H1 (cell line): Measurements from ENCODE around the gene RALGAPA1. TPM values are rescaled to one million over a fixed set of nuclear protein-coding genes. Genes with fewer than 3 reads are reported as not detected.

Experiments
- GTF2F1 ChIP-seq: IDR thresholded peaks from 2 replicates; pipeline ENCODE4 v1.6.1; 2012; ENCODE audit warnings: low read depth, low read length, improper control_type of control experiment, borderline replicate concordance
- RBBP5 ChIP-seq: IDR thresholded peaks from 2 replicates; pipeline ENCODE4 v1.7.1; 2012; ENCODE audit warnings: low read depth, mild to moderate bottlenecking, inconsistent platforms, low read length, moderate library complexity, borderline replicate concordance
- RFX5 ChIP-seq: IDR thresholded peaks from 2 replicates; pipeline ENCODE4 v1.6.1; 2011; ENCODE audit warnings: low read depth, low read length, improper control_type of control experiment, borderline replicate concordance
- SIX5 ChIP-seq: IDR thresholded peaks from 2 replicates; pipeline ENCODE4 v1.6.1; 2011; ENCODE audit warnings: mild to moderate bottlenecking, low read depth, low read length
- SRF ChIP-seq: IDR thresholded peaks from 2 replicates; pipeline ENCODE4 v1.6.1; 2011; ENCODE audit warnings: mild to moderate bottlenecking, low read depth, low read length, moderate library complexity
- YY1 ChIP-seq: IDR thresholded peaks from 2 replicates; pipeline ENCODE4 v1.6.1; 2011; ENCODE audit warnings: low read depth, mild to moderate bottlenecking, low read length
- polyA plus RNA-seq, 7 experiments: library from polyadenylated mRNA; depleted of rRNA in 3 of 7; stranded (reverse) in 5 of 7; unstranded in 2 of 7; fragments of >200 nt in 5 of 7; fragments of 200-250 nt in 2 of 7; gene quantifications; 1 replicate in 5 of 7; 2 replicates in 1 of 7; 4 replicates in 1 of 7; pipeline versions ENCODE4 v1.2.1 to v1.2.3, GENCODE V29; 2011 to 2013; ENCODE audit warnings: missing spikeins in 2 of 7, mixed read lengths in 2 of 7
- total RNA-seq: library from RNA; stranded (reverse); fragmentation: NEBNext Ultra II Directional; extraction: Animal tissue kit (Norgen Biotek cat#: 25700); gene quantifications from 2 replicates; pipeline ENCODE4 v1.2.1, GENCODE V29; 2021

Gene RALGAPA1
- total and polyA plus RNA-seq, 2 of the 8 experiments (the other 6 are each of a cell fraction or from before 2014, with no cell fraction given), result 4.2 to 26.7 TPM

GRCh38 chr14:35854696-35855270 lies 45.7 kb upstream of the RALGAPA1 start (continued):
- TF ChIP-seq SRF, result no peak
- TF ChIP-seq RFX5, result no peak
- TF ChIP-seq RBBP5, result no peak
- TF ChIP-seq SIX5, result no peak
- TF ChIP-seq GTF2F1, result no peak
- no peak for TF ChIP-seq YY1
